ENCODE measurements around the gene CTXN1.

GRCh38 chr19:7921967-7922835, 3.7 kb downstream of the CTXN1 start:
- TF ChIP-seq CTCF (conservative IDR thresholded peaks at IDR 0.05; ENCODE audit: low read length) = no peak
- TF ChIP-seq EZH2phosphoT487 (IDR thresholded peaks at IDR 0.05; ENCODE audit: borderline replicate concordance, low read depth, low read length) = no peak

Data from OCI-LY7 (cell line).